Activated CD4-positive, CD25-positive, alpha-beta regulatory T cell treated with anti-CD3 and anti-CD28 coated beads, Interleukin-2, amount 50 U/mL, for 24 hours (primary cell): ENCODE data around the gene L3MBTL2.

ENCODE experiments used
- ATAC-seq, 2 donors: fragments of 150-1000 bp; cut with Tn5 transposase; one replicate each; pipeline ENCODE4 v1.10.0; 2021; ENCODE audit warnings: mild to moderate bottlenecking in 1 of 2, moderate library complexity in 1 of 2

L3MBTL2 gene

GRCh38 chr22:41215409-41215808 is 10.3 kb downstream of the L3MBTL2 start:
- ATAC-seq: no peak

GRCh38 chr22:41215926-41216325 is 10.8 kb downstream of the L3MBTL2 start:
- ATAC-seq: no peak

- no peak for ATAC-seq
Observed at GRCh38 chr22:41216984-41217383, 11.9 kb downstream of the L3MBTL2 start.

- peak; percentile 93 to 95 for ATAC-seq
Observed at GRCh38 chr22:41217553-41218157, 12.5 kb downstream of the L3MBTL2 start.

GRCh38 chr22:41222846-41223507 is 17.9 kb downstream of the L3MBTL2 start:
- no peak for ATAC-seq

GRCh38 chr22:41223535-41223934 is 18.4 kb downstream of the L3MBTL2 start:
- ATAC-seq: no peak

GRCh38 chr22:41226723-41227655 is 21.9 kb downstream of the L3MBTL2 start:
- ATAC-seq: no peak

GRCh38 chr22:41229215-41229614 is 24.1 kb downstream of the L3MBTL2 start:
- no peak for ATAC-seq

GRCh38 chr22:41229730-41230400 is 24.8 kb downstream of the L3MBTL2 start:
- no peak for ATAC-seq

- no peak for ATAC-seq
Observed at GRCh38 chr22:41230401-41230785, 25.3 kb downstream of the L3MBTL2 start.

GRCh38 chr22:41231369-41231768 is 26.3 kb downstream of the L3MBTL2 start:
- no peak for ATAC-seq

GRCh38 chr22:41234815-41235695 is 29.9 kb downstream of the L3MBTL2 start:
- no peak for ATAC-seq

- ATAC-seq: no peak
Observed at GRCh38 chr22:41237036-41237706, 32.1 kb downstream of the L3MBTL2 start.

- peak; percentile 87 to 91 for ATAC-seq
Observed at GRCh38 chr22:41237707-41238569, 32.8 kb downstream of the L3MBTL2 start.

GRCh38 chr22:41238570-41239442 is 33.7 kb downstream of the L3MBTL2 start:
- ATAC-seq: no peak

GRCh38 chr22:41239443-41240128 is 34.5 kb downstream of the L3MBTL2 start:
- no peak for ATAC-seq

- no peak for ATAC-seq
Observed at GRCh38 chr22:41240377-41241132, 35.4 kb downstream of the L3MBTL2 start, which contains the start of gene CHADL. CHADL (minus strand) TSS chr22:41240931; CDS start chr22:41240881, 50 bp downstream.
